Osteocyte (in vitro differentiated cells): ENCODE measurements around the gene NCOA3. TPM values are rescaled to one million over a fixed set of nuclear protein-coding genes. Genes with fewer than 3 reads are reported as not detected.

ENCODE experiments used
- DNase-seq: peaks from one replicate; pipeline ENCODE4 v3.0.0; 2021; ENCODE audit warnings: mixed read lengths; ENCODE audit not compliant: unreplicated experiment; ENCODE audit errors: extremely low spot score
- H3K27ac Mint-ChIP-seq: one replicate; pipeline ENCODE4 v1.8.0; 2021; ENCODE audit warnings: mild to moderate bottlenecking, mixed read lengths; ENCODE audit not compliant: unreplicated experiment
- H3K27me3 Mint-ChIP-seq: one replicate; pipeline ENCODE4 v1.8.0; 2021; ENCODE audit warnings: mixed read lengths; ENCODE audit not compliant: unreplicated experiment
- H3K36me3 Mint-ChIP-seq: one replicate; pipeline ENCODE4 v1.8.0; 2021; ENCODE audit warnings: mixed read lengths; ENCODE audit not compliant: unreplicated experiment
- H3K4me1 Mint-ChIP-seq: one replicate; pipeline ENCODE4 v1.8.0; 2021; ENCODE audit warnings: mixed read lengths; ENCODE audit not compliant: unreplicated experiment
- H3K4me3 Mint-ChIP-seq: one replicate; pipeline ENCODE4 v1.8.0; 2021; ENCODE audit warnings: mild to moderate bottlenecking, moderate library complexity, mixed read lengths; ENCODE audit not compliant: unreplicated experiment
- H3K9me3 Mint-ChIP-seq: one replicate; pipeline ENCODE4 v1.8.0; 2021; ENCODE audit warnings: mixed read lengths; ENCODE audit not compliant: unreplicated experiment
- total RNA-seq: library from RNA; stranded (reverse); gene quantifications from 2 replicates; pipeline ENCODE4 v1.2.1, GENCODE V29; 2021
- TF ChIP-seq, protein P1 (sequence below): fragments of 200-600 bp; sonication (generic); IDR thresholded peaks from 2 replicates; pipeline ENCODE4 v1.5.0; 2021; ENCODE audit warnings: antibody characterized with exemption, mild to moderate bottlenecking, moderate library complexity

Gene NCOA3
- total RNA-seq, 1 donor from 2014 or later, result 75.9 TPM

DNA sequence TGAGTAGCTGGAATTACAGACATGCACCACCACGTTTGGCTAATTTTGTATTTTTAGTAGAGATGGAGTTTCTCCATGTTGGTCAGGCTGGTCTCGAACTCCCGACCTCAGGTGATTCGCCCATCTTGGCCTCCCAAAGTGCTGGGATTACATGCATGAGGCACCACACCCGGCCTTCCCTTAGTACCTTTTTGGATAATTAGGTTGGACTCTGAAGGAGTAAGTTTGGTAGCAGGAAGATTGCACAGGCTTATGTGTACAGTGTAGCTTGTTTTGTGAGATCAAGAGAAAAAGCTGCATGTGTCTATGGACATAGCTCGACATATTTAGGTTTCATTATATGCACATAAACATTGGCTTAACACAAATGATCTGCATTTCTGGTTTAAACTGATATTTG, 116.8 kb downstream of the NCOA3 start:
- no peak for DNase-seq
- no peak overlapping the region for H3K27ac Mint-ChIP-seq
- peaks cover 9% of the 10 kb centered on the region for H3K36me3 Mint-ChIP-seq
- TF ChIP-seq, protein P1, sequence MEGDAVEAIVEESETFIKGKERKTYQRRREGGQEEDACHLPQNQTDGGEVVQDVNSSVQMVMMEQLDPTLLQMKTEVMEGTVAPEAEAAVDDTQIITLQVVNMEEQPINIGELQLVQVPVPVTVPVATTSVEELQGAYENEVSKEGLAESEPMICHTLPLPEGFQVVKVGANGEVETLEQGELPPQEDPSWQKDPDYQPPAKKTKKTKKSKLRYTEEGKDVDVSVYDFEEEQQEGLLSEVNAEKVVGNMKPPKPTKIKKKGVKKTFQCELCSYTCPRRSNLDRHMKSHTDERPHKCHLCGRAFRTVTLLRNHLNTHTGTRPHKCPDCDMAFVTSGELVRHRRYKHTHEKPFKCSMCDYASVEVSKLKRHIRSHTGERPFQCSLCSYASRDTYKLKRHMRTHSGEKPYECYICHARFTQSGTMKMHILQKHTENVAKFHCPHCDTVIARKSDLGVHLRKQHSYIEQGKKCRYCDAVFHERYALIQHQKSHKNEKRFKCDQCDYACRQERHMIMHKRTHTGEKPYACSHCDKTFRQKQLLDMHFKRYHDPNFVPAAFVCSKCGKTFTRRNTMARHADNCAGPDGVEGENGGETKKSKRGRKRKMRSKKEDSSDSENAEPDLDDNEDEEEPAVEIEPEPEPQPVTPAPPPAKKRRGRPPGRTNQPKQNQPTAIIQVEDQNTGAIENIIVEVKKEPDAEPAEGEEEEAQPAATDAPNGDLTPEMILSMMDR, result no peak
- no peaks in the 10 kb centered on the region for H3K9me3 Mint-ChIP-seq
- H3K27me3 Mint-ChIP-seq, result no peaks in the 10 kb centered on the region
- no peak overlapping the region for H3K4me3 Mint-ChIP-seq
- peaks cover 22% of the 10 kb centered on the region for H3K4me1 Mint-ChIP-seq

DNA sequence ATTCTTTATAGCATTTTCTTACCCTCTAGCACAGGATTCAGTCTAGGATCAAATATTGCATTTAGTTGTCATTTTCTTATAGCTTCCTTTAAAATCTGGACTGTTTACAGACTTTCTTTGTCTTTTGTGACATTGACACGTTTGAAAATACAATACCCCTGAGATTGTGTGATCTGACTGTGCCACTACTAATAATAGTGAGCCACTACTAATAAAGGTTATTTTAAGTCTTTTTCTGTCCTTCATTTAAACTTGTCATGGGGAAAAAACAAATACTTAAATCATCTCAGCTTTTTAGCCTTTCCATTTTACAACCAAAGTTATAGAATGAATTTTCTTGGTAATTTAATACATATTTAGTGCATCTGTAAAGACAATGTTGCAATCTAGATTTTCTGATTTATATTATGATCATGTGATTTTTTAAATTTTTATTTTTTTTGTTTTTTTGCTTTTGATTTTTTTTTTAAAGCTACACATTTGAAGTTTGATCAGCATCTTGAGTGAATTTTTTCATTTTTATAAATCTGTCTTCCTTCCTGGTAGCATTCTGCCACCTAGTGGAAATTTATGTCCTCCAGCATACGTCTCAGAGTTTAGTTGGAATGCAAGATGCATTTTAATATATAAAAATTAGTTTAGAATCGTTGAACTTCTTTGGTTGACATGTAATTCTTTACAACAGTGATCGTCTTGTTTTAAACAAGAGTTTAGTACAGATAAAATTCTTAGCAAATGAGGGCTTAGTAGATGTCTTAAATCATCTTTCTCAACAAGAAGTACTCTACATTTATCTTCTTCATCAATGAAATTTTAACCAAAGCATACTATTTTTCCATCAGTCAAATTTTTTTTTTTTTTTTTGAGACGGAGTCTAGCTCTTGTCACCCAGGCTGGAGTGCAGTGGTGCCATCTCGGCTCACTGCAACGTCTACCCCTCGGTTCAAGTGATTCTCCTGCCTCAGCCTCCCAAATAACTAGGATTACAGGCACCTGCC, 119.4 kb downstream of the NCOA3 start:
- H3K27me3 Mint-ChIP-seq, result no peaks in the 10 kb centered on the region
- H3K36me3 Mint-ChIP-seq, result peaks cover 21% of the 10 kb centered on the region
- peak overlapping the region; percentile 55 for H3K27ac Mint-ChIP-seq
- no peak overlapping the region for H3K4me3 Mint-ChIP-seq
- TF ChIP-seq, protein P1, result peak; percentile 82
- peaks cover 22% of the 10 kb centered on the region for H3K4me1 Mint-ChIP-seq
- H3K9me3 Mint-ChIP-seq, result no peaks in the 10 kb centered on the region
- no peak for DNase-seq

DNA sequence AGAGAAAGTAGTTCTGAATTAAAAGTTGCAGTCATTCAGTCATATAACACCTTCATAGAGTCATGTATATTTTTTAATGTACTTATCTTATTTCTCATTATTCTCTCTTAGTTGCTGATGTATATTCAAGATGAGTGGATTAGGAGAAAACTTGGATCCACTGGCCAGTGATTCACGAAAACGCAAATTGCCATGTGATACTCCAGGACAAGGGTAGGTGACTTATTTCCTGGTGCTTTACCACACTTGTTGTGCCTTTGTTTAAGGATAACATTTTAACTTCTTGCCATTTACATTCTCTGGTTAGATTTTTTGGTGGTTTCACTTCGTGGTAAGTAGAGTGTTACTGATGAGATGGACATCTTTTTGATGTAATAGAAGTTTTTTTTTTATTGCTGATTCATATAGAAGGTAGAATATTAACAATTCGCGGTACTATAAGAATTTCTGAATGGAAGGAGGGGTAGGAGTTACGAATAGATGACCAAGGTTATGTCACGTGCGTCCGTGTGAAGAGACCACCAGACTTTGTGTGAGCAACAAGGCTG, 120.5 kb downstream of the NCOA3 start:
- no peaks in the 10 kb centered on the region for H3K27me3 Mint-ChIP-seq
- H3K27ac Mint-ChIP-seq, result peak overlapping the region; percentile 24
- no peak overlapping the region for H3K4me3 Mint-ChIP-seq
- no peak for DNase-seq
- peaks cover 26% of the 10 kb centered on the region for H3K36me3 Mint-ChIP-seq
- no peaks in the 10 kb centered on the region for H3K9me3 Mint-ChIP-seq
- TF ChIP-seq, protein P1, result no peak
- H3K4me1 Mint-ChIP-seq, result peaks cover 19% of the 10 kb centered on the region

DNA sequence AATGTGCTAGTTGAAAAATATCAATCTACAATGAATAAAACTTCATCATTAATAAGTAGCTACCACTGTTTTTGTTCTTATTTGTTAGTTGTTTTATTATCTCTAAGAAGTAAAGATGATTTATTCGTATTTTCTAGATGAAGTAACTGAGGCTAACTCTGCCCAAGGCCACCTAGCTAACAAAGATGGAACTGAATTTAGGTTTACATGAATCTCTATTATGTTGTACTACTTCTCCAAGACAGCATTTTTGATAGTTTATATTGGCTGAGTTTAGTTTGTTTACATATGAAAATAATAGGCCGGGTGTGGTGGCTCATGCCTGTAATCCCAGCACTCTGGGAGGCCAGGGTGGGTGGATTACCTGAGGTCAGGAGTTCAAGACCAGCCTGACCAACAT, 121.5 kb downstream of the NCOA3 start:
- no peak overlapping the region for H3K27ac Mint-ChIP-seq

More for the DNA sequence above, 121.5 kb downstream of the NCOA3 start:
- Mint-ChIP-seq H3K36me3 (peaks cover 34% of the 10 kb centered on the region), H3K27me3 (no peaks in the 10 kb centered on the region), H3K9me3 (no peaks in the 10 kb centered on the region), H3K4me3 (no peak overlapping the region), H3K4me1 (peaks cover 19% of the 10 kb centered on the region)
- DNase-seq, result no peak
- TF ChIP-seq, protein P1, result peak; percentile 20
